H1 (cell line): ENCODE data around the gene CST7. TPM values are rescaled to one million over a fixed set of nuclear protein-coding genes. Genes with fewer than 3 reads are reported as not detected.

ENCODE experiments used
- CTCF ChIA-PET: fragments of 300-600 bp; sonication (Branson Sonifier 250); formaldehyde crosslinking; loops from one replicate; lab custom pipeline; 2021; ENCODE audit not compliant: partially characterized antibody; lab: Charles Lee
- POLR2A ChIA-PET: fragments of 300-600 bp; sonication (Branson Sonifier 250); formaldehyde crosslinking; loops from one replicate; lab custom pipeline; 2021; ENCODE audit warnings: inconsistent platforms; ENCODE audit not compliant: partially characterized antibody; lab: Charles Lee
- DNase-seq, 2 experiments: peaks; one replicate each; pipeline versions ENCODE4 v3.0.0 to v3.0.0-alpha.2; 2010 to 2022; ENCODE audit warnings: low spot score in 2 of 2, low read depth in 1 of 2, mixed read lengths in 1 of 2
- FAIRE-seq: peaks from 2 replicates; lab custom pipeline; 2011; peaks lifted over from hg19 to GRCh38; lab: Jason Lieb, UNC
- H2AFZ ChIP-seq: 2 replicates; pipeline ENCODE4 v1.8.1; 2012; ENCODE audit warnings: low read length, inconsistent platforms
- H2AK5ac ChIP-seq: 2 replicates; pipeline ENCODE4 v1.6.1; 2013; ENCODE audit warnings: low read depth, low read length
- H2BK120ac ChIP-seq: replicated peaks from 2 replicates; pipeline ENCODE3; 2013; ENCODE audit warnings: low read depth, low read length, inconsistent platforms
- H2BK12ac ChIP-seq: 2 replicates; pipeline ENCODE4 v1.6.1; 2013; ENCODE audit warnings: low read depth, low read length
- H2BK15ac ChIP-seq: 2 replicates; pipeline ENCODE4 v1.6.1; 2013; ENCODE audit warnings: low read length
- H2BK20ac ChIP-seq: 2 replicates; pipeline ENCODE4 v1.6.1; 2013; ENCODE audit warnings: low read length
- H2BK5ac ChIP-seq: 2 replicates; pipeline ENCODE4 v1.6.1; 2013; ENCODE audit warnings: low read depth, low read length
- H3K14ac ChIP-seq: 2 replicates; pipeline ENCODE4 v1.6.1; 2013; ENCODE audit warnings: inconsistent platforms; ENCODE audit not compliant: insufficient read length
- H3K18ac ChIP-seq: 2 replicates; pipeline ENCODE4 v1.6.1; 2013; ENCODE audit warnings: low read length; ENCODE audit errors: extremely low read depth
- H3K23ac ChIP-seq: 2 replicates; pipeline ENCODE4 v1.6.1; 2013; ENCODE audit warnings: inconsistent platforms; ENCODE audit not compliant: insufficient read length
- H3K23me2 ChIP-seq: 2 replicates; pipeline ENCODE4 v1.6.1; 2013; ENCODE audit warnings: low read depth, low read length
- H3K27ac ChIP-seq: 2 replicates; pipeline ENCODE4 v1.6.1; 2011; ENCODE audit warnings: low read depth, low read length, inconsistent platforms
- H3K27me3 ChIP-seq, 4 experiments: replicated peaks in 1 of 4; 1 replicate in 1 of 4; 2 replicates in 3 of 4; pipeline versions ENCODE4 v1.6.1 to v1.8.1; 2011 to 2013; ENCODE audit warnings: low read length in 3 of 4, mild to moderate bottlenecking in 3 of 4, inconsistent platforms in 2 of 4, mixed read lengths in 2 of 4, moderate library complexity in 1 of 4; ENCODE audit not compliant: control insufficient read depth in 3 of 4, insufficient read depth in 3 of 4; ENCODE audit errors: extremely low read depth in 1 of 4
- H3K36me3 ChIP-seq, 4 experiments: 2 replicates each; pipeline versions ENCODE4 v1.6.1 to v1.8.1; 2011 to 2013; ENCODE audit warnings: mild to moderate bottlenecking in 4 of 4, low read length in 3 of 4, moderate library complexity in 2 of 4, control low read depth in 1 of 4, inconsistent platforms in 1 of 4; ENCODE audit not compliant: insufficient read depth in 4 of 4, control insufficient read depth in 2 of 4
- H3K4ac ChIP-seq: replicated peaks from 2 replicates; pipeline ENCODE3; 2013; ENCODE audit warnings: low read length, low read depth, mixed read lengths, inconsistent platforms; ENCODE audit not compliant: insufficient read length
- H3K4me1 ChIP-seq, 4 experiments: replicated peaks in 1 of 4; 1 replicate in 1 of 4; 2 replicates in 3 of 4; pipeline versions ENCODE4 v1.6.1 to v1.8.1; 2011 to 2013; ENCODE audit warnings: low read length in 3 of 4, inconsistent platforms in 2 of 4, mixed read lengths in 1 of 4; ENCODE audit not compliant: insufficient read depth in 4 of 4, control insufficient read depth in 3 of 4
- H3K4me2 ChIP-seq, 2 experiments: 2 replicates each; pipeline versions ENCODE4 v1.6.1 to v1.8.1; 2011 to 2013; ENCODE audit warnings: low read depth in 2 of 2, low read length in 2 of 2, control low read depth in 1 of 2, inconsistent platforms in 1 of 2, mild to moderate bottlenecking in 1 of 2; ENCODE audit not compliant: insufficient read depth in 1 of 2
- H3K4me3 ChIP-seq, 4 experiments: fragments of 200-600, 300-600 bp in 1 of 4; sonication (generic), shearing (Covaris generic), sonication (Bioruptor Twin) in 1 of 4; 2 replicates each; pipeline versions ENCODE4 v1.5.1 to v1.8.1; 2011 to 2016; ENCODE audit warnings: low read length in 4 of 4, low read depth in 3 of 4, control low read depth in 2 of 4, inconsistent platforms in 2 of 4, mild to moderate bottlenecking in 2 of 4, mixed read lengths in 1 of 4, moderate library complexity in 1 of 4; ENCODE audit not compliant: insufficient read depth in 2 of 4; ENCODE audit errors: extremely low read depth in 1 of 4
- H3K56ac ChIP-seq: replicated peaks from 2 replicates; pipeline ENCODE3; 2013; ENCODE audit warnings: low read depth, mild to moderate bottlenecking, mixed read lengths, low read length, inconsistent platforms; ENCODE audit not compliant: insufficient read length
- H3K79me1 ChIP-seq: 2 replicates; pipeline ENCODE4 v1.6.1; 2013; ENCODE audit warnings: low read depth, low read length, control low read depth
- H3K79me2 ChIP-seq, 2 experiments: 2 replicates each; pipeline versions ENCODE4 v1.6.1 to v1.8.1; 2012 to 2013; ENCODE audit warnings: low read length in 2 of 2, mild to moderate bottlenecking in 2 of 2, inconsistent platforms in 1 of 2; ENCODE audit not compliant: insufficient read depth in 2 of 2, control insufficient read depth in 1 of 2
- H3K9ac ChIP-seq, 4 experiments: replicated peaks in 1 of 4; 1 replicate in 1 of 4; 2 replicates in 3 of 4; pipeline versions ENCODE4 v1.6.1 to v1.8.1; 2011 to 2013; ENCODE audit warnings: low read depth in 3 of 4, low read length in 3 of 4, control low read depth in 2 of 4, mild to moderate bottlenecking in 2 of 4, moderate library complexity in 2 of 4, inconsistent platforms in 1 of 4; ENCODE audit errors: extremely low read depth in 1 of 4
- H3K9me3 ChIP-seq, 2 experiments: 2 replicates each; pipeline versions ENCODE4 v1.6.1 to v1.8.1; 2012 to 2013; ENCODE audit warnings: mild to moderate bottlenecking in 2 of 2, moderate library complexity in 2 of 2, control low read depth in 1 of 2, inconsistent platforms in 1 of 2, low read depth in 1 of 2, low read length in 1 of 2, mixed read lengths in 1 of 2; ENCODE audit not compliant: insufficient read depth in 2 of 2
- H4K20me1 ChIP-seq, 2 experiments: replicated peaks in 1 of 2; 2 replicates each; pipeline versions ENCODE3 to v1.8.1; 2011 to 2013; ENCODE audit warnings: inconsistent platforms in 2 of 2, low read length in 2 of 2, mild to moderate bottlenecking in 1 of 2; ENCODE audit not compliant: insufficient read depth in 2 of 2, control insufficient read depth in 1 of 2
- H4K5ac ChIP-seq: 2 replicates; pipeline ENCODE4 v1.6.1; 2013; ENCODE audit warnings: low read length, low read depth, mixed read lengths, inconsistent platforms; ENCODE audit not compliant: insufficient read length
- H4K8ac ChIP-seq: 2 replicates; pipeline ENCODE4 v1.8.0; 2013; ENCODE audit warnings: mild to moderate bottlenecking, moderate library complexity, low read length, inconsistent platforms; ENCODE audit not compliant: insufficient read depth; ENCODE audit errors: extremely low read depth
- H4K91ac ChIP-seq: replicated peaks from 2 replicates; pipeline ENCODE3; 2013; ENCODE audit warnings: low read length, mixed read lengths, inconsistent platforms; ENCODE audit not compliant: insufficient read length
- JUND ChIP-seq: IDR thresholded peaks from 2 replicates; pipeline ENCODE4 v1.6.1; 2011; ENCODE audit warnings: mild to moderate bottlenecking, improper control_type of control experiment, low read length
- USF2 ChIP-seq: IDR thresholded peaks from 2 replicates; pipeline ENCODE4 v1.6.1; 2011; ENCODE audit warnings: low read length, improper control_type of control experiment
- WGBS, 2 experiments: shearing (Covaris generic) in 1 of 2; methylation state at CpG; one replicate each; pipeline versions ENCODE4 v1.1.6 to v1.1.7; 2013 to 2015; ENCODE audit warnings: low lambda C conversion rate in 2 of 2, mixed read lengths in 2 of 2, inconsistent platforms in 1 of 2, low coverage in 1 of 2, missing lambda C conversion rate in 1 of 2; ENCODE audit not compliant: insufficient replicate concordance in 2 of 2, insufficient coverage in 1 of 2, insufficient read length in 1 of 2; ENCODE audit errors: extremely low coverage in 1 of 2, missing lambda C conversion rate in 1 of 2; 5-methylcytosine and 5-hydroxymethylcytosine counted together
- polyA plus RNA-seq, 7 experiments: library from polyadenylated mRNA; depleted of rRNA in 3 of 7; stranded (reverse) in 5 of 7; unstranded in 2 of 7; fragments of >200 nt in 5 of 7; fragments of 200-250 nt in 2 of 7; gene quantifications; 1 replicate in 5 of 7; 2 replicates in 1 of 7; 4 replicates in 1 of 7; pipeline versions ENCODE4 v1.2.1 to v1.2.3, GENCODE V29; 2011 to 2013; ENCODE audit warnings: missing spikeins in 2 of 7, mixed read lengths in 2 of 7
- total RNA-seq: library from RNA; stranded (reverse); fragmentation: NEBNext Ultra II Directional; extraction: Animal tissue kit (Norgen Biotek cat#: 25700); gene quantifications from 2 replicates; pipeline ENCODE4 v1.2.1, GENCODE V29; 2021

The CST7 gene
- total and polyA plus RNA-seq, 2 of the 8 experiments (the other 6 are each of a cell fraction or from before 2014, with no cell fraction given): not detected

GRCh38 chr20:24943731-24944130 lies 5.3 kb upstream of the CST7 start:
- no peak for DNase-seq
- Histone ChIP-seq H2BK15ac (no peak overlapping the region), H3K4me2 (no peak overlapping the region), H2BK5ac (no peak overlapping the region), H4K20me1 (no peaks in the 10 kb centered on the region), H3K56ac (no peak overlapping the region), H4K5ac (no peak overlapping the region), H3K9ac (no peak overlapping the region), H3K79me2 (no peaks in the 10 kb centered on the region), H4K8ac (no peak overlapping the region), H3K4ac (no peak overlapping the region), H2BK20ac (no peak overlapping the region), H3K18ac (no peak overlapping the region), H3K4me1 (no peaks in the 10 kb centered on the region), H3K14ac (no peak overlapping the region), H2AK5ac (no peak overlapping the region), H2AFZ (no peak overlapping the region), H3K27ac (no peak overlapping the region), H3K36me3 (no peaks in the 10 kb centered on the region), H3K79me1 (no peaks in the 10 kb centered on the region), H2BK120ac (no peak overlapping the region), H4K91ac (no peak overlapping the region), H3K23me2 (no peaks in the 10 kb centered on the region), H3K9me3 (0 out of 4 replicates have a peak, but pooled peaks cover 0 to 9% of the 10 kb centered on the region in 2 experiments), H3K4me3 (no peak overlapping the region), H2BK12ac (no peak overlapping the region), H3K27me3 (no peaks in the 10 kb centered on the region), H3K23ac (no peak overlapping the region)
- CTCF ChIA-PET: interaction anchor here (0.9 to 3.6 kb wide), 2 partner anchors 13 to 842 kb away, joined by 3 to 16 read pairs; no protein-coding TSS in a partner anchor
- FAIRE-seq: no peak
- POLR2A ChIA-PET: no interaction called here
- WGBS, 2 experiments: 74% methylated on average over 3 of the region's 3 CpGs; no CpG with 5 or more reads in 1 of the 2 experiments
- no peak for TF ChIP-seq JUND
- TF ChIP-seq USF2: no peak
